Stimulated activated CD4-positive, alpha-beta T cell treated with anti-CD3 and anti-CD28 coated beads, Interleukin-12 subunit alpha, Interleukin-12 subunit beta, amount 100 ng/mL, for 48 hours (primary cell): ENCODE results near the gene TMEM52.

Experiments
- DNase-seq, 3 donors: peaks; one replicate each; pipeline ENCODE4 v3.0.0-alpha.2; 2020; ENCODE audit warnings: low read depth in 2 of 3, low spot score in 1 of 3

Gene TMEM52

DNA sequence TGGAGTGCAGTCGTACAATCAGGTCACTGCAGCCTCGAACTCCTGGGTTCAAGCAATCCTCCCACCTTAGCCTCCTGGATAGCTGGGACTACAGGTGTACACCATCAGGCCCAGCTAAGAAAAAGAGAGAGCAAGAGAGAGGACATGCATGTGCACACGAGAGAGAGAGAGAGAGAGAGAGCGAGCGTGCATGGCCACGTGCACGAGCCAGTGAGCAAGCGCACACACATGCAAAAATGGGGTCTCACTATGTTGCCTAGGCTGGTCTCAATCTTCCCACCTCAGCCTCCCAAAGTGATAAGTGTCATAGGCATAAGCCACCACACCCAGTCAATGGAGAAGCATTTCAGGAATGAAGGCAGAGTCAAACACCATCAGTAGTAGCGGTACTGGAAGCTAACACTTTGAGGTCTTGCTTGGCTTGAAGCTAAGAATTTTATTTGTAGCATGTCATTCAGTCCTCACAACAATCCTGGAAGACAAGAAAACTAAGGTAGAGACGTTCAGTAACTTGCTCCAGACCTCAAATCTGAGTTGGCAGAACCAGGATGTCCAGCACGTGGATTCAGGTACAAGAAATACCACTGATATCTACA is 42.6 kb downstream of the TMEM52 start:
- DNase-seq, result no peak

DNA sequence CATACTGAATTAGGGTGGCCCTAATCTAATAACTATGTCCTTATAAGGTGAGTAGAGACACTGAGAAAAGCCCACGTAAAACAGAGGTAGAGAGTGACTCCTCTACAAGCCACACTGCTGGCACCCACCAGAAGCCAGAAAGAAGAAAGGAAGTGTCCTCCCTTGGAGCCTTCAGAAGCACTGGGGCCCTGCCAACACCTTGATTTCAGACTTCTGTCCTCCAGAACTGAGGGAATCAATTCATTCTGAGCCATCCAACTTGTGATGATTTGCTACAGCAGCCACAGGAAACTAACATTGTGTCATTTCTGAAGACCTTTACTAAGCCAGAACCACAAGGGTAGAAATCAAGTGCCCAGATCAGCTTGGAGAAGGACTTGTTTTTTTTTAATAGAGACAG is 43.1 kb downstream of the TMEM52 start:
- no peak for DNase-seq

DNA sequence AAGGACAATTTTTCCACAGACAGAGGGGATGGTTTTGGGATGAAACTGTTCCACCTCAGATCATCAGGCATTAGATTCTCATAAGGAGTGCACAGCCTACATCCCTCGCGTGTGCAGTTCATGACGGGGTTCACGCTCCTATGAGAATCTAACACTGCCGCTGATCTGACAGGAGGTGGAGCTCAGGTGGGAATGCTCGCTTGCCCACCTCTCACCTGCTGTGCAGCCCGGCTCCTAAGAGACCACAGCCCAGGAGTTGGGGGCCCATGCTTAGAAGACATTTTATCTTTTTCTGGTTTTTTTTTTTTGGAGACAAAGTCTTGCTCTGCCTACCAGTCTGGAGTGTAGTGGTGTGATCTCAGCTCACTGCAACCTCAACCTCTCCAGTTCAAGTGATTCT is 44.2 kb downstream of the TMEM52 start:
- DNase-seq, result no peak

DNA sequence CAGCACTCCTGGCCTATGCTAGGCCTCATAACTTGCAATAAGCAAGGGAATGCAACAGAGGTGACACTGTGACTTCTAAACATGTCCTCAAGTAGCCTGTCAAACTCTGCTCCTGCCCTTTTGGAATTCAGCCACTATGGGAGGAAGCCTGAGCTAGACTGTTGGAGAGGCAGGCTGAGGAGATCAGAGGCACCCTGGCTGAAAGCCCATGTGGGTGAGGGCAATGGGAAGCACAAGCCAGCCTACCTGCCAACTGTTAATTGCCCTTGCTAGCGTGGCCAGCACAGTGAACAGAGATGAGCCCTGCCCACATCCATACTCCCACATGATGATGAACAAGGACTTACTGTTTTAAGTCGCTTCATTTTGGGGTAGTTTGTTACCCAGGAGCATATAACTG is 45.9 kb downstream of the TMEM52 start:
- no peak for DNase-seq

DNA sequence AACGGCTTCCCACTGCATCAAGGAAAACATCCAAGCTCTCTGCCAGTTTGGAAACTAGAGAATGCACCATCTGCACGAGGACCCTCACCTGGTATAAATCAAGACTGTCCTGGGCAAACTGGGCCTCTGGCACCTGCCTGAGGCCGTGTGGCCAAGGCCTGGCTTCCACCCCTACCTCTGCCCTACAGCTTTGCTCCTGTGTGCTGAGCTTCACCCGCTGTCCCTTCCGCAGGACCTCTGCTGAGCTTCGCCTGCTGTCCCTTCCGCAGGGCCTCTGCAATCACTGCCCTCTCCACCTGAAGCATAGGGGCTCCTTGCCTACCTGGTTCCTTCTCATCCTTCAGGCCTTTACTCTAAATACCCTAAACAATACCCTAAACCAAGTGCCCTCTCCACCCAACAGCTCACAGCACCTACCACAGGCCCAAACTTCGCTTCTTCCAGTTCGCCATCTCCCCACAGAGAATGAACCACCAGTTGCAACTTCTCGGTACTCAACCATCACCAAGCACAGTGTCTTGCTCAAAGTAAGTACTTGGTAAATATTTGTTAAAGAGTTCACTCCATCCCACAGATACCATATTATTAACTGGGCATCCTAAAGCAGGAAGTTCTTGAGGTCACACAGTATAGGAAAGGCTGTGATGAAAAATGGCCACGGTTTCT is 46.6 kb downstream of the TMEM52 start:
- DNase-seq, result no peak

DNA sequence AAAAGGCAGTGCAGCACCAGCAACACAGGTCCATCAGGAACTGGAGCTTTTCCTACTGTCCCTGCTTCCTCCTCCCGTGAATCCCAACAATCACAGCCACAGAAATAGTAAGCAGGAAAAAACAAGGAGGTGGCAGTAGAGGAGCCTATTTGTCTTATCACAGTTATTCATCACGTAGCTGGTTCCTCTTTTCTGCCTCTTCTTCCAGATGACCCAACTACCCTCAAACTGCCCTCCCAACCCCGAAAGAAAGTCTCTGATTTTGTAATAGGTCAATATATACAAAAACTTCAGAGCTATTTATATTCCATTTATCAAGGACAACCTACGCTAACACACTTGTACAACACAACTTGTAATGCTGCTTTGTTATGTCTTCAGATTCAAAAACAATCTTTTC is 49.6 kb downstream of the TMEM52 start:
- no peak for DNase-seq
